Neural cell (in vitro differentiated cells): ENCODE results near the gene GPC1. TPM values are rescaled to one million over a fixed set of nuclear protein-coding genes. Genes with fewer than 3 reads are reported as not detected.

Source experiments
- H2AFZ ChIP-seq: fragments of 200-600, 300-800 bp; sonication (generic), shearing (Covaris generic); 2 replicates; pipeline ENCODE4 v1.6.0; 2014; ENCODE audit warnings: low read depth, mild to moderate bottlenecking, antibody characterized with exemption, low read length, moderate library complexity
- H3F3A ChIP-seq: fragments of 200-600 bp; shearing (Covaris generic); 2 replicates; pipeline ENCODE4 v1.6.1; 2016; ENCODE audit warnings: mild to moderate bottlenecking, moderate library complexity, mixed read lengths, antibody characterized with exemption, low read length; ENCODE audit not compliant: insufficient read depth, poor library complexity, severe bottlenecking
- H3K27ac ChIP-seq: fragments of 200-600, 300-800 bp; sonication (generic), shearing (Covaris generic); 2 replicates; pipeline ENCODE4 v1.5.1; 2014; ENCODE audit warnings: mild to moderate bottlenecking, low read length, moderate library complexity
- H3K27me3 ChIP-seq: fragments of 300-800, 200-600 bp; sonication (generic), shearing (Covaris generic); 2 replicates; pipeline ENCODE4 v1.6.0; 2014; ENCODE audit warnings: mild to moderate bottlenecking, low read depth, low read length, moderate library complexity; ENCODE audit not compliant: insufficient read depth
- H3K36me3 ChIP-seq: fragments of 300-800, 200-600 bp; sonication (generic), shearing (Covaris generic); 2 replicates; pipeline ENCODE4 v1.5.1; 2014; ENCODE audit warnings: mild to moderate bottlenecking, antibody characterized with exemption, low read length, moderate library complexity; ENCODE audit not compliant: insufficient read depth
- H3K4me2 ChIP-seq: fragments of 300-800, 200-600 bp; sonication (generic), shearing (Covaris generic); 2 replicates; pipeline ENCODE4 v1.6.0; 2014; ENCODE audit warnings: mild to moderate bottlenecking, low read length
- H3K4me3 ChIP-seq: fragments of 300-800, 200-600 bp; sonication (generic), shearing (Covaris generic); 2 replicates; pipeline ENCODE4 v1.5.1; 2014; ENCODE audit warnings: mild to moderate bottlenecking, low read length, moderate library complexity
- H3K79me2 ChIP-seq: fragments of 200-600 bp; shearing (Covaris generic); replicated peaks from 2 replicates; pipeline ENCODE4 v1.6.0; 2014; ENCODE audit warnings: mild to moderate bottlenecking, low read length, moderate library complexity; ENCODE audit not compliant: insufficient read depth
- H3K9ac ChIP-seq: fragments of 300-800, 200-600 bp; sonication (generic), shearing (Covaris generic); 2 replicates; pipeline ENCODE4 v1.6.1; 2016; ENCODE audit warnings: mild to moderate bottlenecking, low read length, mixed read lengths
- H3K9me2 ChIP-seq: fragments of 200-600 bp; shearing (Covaris generic); 2 replicates; pipeline ENCODE4 v1.6.1; 2016; ENCODE audit warnings: mild to moderate bottlenecking, low read length, mixed read lengths; ENCODE audit not compliant: insufficient read depth
- H3K9me3 ChIP-seq: fragments of 200-600, 300-800 bp; sonication (generic), shearing (Covaris generic); 2 replicates; pipeline ENCODE4 v1.6.1; 2016; ENCODE audit warnings: mild to moderate bottlenecking, mixed run types, low read length, moderate library complexity, mixed read lengths
- H4K20me1 ChIP-seq: fragments of 200-600 bp; shearing (Covaris generic); 2 replicates; pipeline ENCODE4 v1.6.1; 2016; ENCODE audit warnings: mild to moderate bottlenecking, mixed run types; ENCODE audit not compliant: insufficient read depth
- EP300 ChIP-seq: fragments of 450-650 bp; conservative IDR thresholded peaks from 2 replicates; pipeline ENCODE4 v1.6.1; 2014; ENCODE audit warnings: antibody characterized with exemption, mild to moderate bottlenecking, moderate library complexity; ENCODE audit not compliant: poor library complexity, severe bottlenecking
- EZH2 ChIP-seq: fragments of 200-600, 300-800 bp; shearing (Covaris generic), sonication (generic); IDR thresholded peaks from 2 replicates; pipeline ENCODE4 v1.6.1; 2014; ENCODE audit warnings: antibody characterized with exemption, low read length, borderline replicate concordance, mild to moderate bottlenecking; ENCODE audit not compliant: insufficient read depth, poor library complexity, severe bottlenecking
- MXI1 ChIP-seq: fragments of 450-650 bp; conservative IDR thresholded peaks from 2 replicates; pipeline ENCODE4 v1.6.1; 2014; ENCODE audit warnings: antibody characterized with exemption, mild to moderate bottlenecking; ENCODE audit not compliant: poor library complexity, severe bottlenecking
- POLR2AphosphoS5 ChIP-seq: IDR thresholded peaks from 2 replicates; pipeline ENCODE4 v1.6.1; 2012
- RAD21 ChIP-seq: fragments of 450-650 bp; conservative IDR thresholded peaks from 2 replicates; pipeline ENCODE4 v1.6.1; 2014; ENCODE audit warnings: antibody characterized with exemption, mild to moderate bottlenecking, moderate library complexity
- SMC3 ChIP-seq: fragments of 450-650 bp; conservative IDR thresholded peaks from 2 replicates; pipeline ENCODE4 v1.6.1; 2014; ENCODE audit warnings: antibody characterized with exemption, mild to moderate bottlenecking, moderate library complexity; ENCODE audit not compliant: poor library complexity
- TAF1 ChIP-seq: IDR thresholded peaks from 2 replicates; pipeline ENCODE4 v1.6.1; 2012; ENCODE audit warnings: low read depth
- polyA plus RNA-seq: library from polyadenylated mRNA; depleted of rRNA; stranded (reverse); fragments of >200 nt; gene quantifications from 2 replicates; pipeline ENCODE4 v1.2.3, GENCODE V29; 2014
- TF ChIP-seq, protein P1 (sequence below): IDR thresholded peaks from 2 replicates; pipeline ENCODE4 v1.6.1; 2012; ENCODE audit warnings: borderline replicate concordance
- TF ChIP-seq, protein P2 (sequence below): fragments of 450-650 bp; IDR thresholded peaks from 2 replicates; pipeline ENCODE4 v1.5.1; 2014; ENCODE audit warnings: antibody characterized with exemption, mild to moderate bottlenecking, moderate library complexity; ENCODE audit not compliant: poor library complexity, severe bottlenecking

GPC1 gene
- polyA plus RNA-seq, 1 donor from 2014 or later: 74.0 TPM

DNA sequence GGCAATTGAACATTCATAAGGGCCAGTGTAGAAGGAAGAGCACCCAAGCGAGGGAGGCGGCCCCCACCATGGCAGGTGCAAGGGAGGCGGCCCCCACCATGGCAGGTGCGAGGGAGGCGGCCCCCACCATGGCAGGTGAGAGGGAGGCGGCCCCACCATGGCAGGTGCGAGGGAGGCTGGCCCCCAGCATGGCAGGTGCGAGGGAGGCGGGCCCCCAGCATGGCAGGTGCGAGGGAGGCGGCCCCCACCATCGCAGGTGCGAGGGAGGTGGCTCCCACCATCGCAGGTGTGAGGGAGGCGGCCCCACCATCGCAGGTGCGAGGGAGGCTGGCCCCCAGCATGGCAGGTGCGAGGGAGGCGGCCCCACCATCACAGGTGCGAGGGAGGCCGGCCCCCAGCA lies 24.7 kb upstream of the GPC1 start:
- no peak overlapping the region for H3K4me3 ChIP-seq
- no peak overlapping the region for H3K9ac ChIP-seq
- H3K4me2 ChIP-seq: no peak overlapping the region

DNA sequence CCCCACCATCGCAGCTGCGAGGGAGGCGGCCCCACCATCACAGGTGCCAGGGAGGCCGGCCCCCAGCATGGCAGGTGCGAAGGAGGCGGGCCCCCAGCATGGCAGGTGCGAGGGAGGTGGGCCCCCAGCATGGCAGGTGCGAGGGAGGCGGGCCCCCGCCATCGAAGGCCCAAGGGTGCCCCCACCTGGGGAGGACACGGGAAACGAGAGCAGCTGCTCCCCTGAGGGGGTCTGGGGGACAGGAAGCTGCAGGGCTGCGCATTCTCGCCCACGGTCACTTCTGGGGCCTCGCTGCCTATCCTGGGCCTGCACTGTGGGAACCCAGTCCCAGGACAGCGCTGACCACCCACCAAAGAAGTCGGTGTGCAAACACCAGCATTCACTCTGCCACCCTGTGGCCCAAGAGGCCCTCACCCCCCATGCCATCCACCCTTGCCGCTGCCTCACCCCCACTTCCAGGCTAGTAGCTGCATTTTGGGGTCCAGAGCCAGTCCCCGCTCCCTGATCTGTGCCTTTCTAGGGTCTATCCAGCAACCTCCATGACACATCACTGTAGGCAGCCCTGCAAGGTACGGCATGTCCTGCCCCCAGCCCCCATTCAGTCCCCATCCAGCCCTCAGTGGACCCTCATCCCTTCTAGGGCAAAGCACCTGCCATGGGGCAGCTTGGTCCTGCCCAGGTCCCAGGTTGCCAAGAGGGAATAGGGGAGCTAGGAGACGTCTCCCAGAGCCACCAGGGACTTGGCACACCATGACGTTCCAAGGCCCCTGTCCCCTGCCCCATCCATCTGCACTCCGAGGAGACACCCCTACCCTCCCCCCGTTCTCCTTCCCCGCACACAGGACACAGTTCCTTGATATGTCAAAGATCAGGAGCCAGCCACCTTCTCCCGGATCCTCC lies 24.0 kb upstream of the GPC1 start:
- H3K4me3 ChIP-seq: no peak overlapping the region
- H3K4me2 ChIP-seq: no peak overlapping the region
- H3K27me3 ChIP-seq: no peaks in the 10 kb centered on the region
- no peaks in the 10 kb centered on the region for H3K9me2 ChIP-seq
- no peaks in the 10 kb centered on the region for H3K9me3 ChIP-seq
- H3K36me3 ChIP-seq: no peaks in the 10 kb centered on the region
- TF ChIP-seq, protein P1, sequence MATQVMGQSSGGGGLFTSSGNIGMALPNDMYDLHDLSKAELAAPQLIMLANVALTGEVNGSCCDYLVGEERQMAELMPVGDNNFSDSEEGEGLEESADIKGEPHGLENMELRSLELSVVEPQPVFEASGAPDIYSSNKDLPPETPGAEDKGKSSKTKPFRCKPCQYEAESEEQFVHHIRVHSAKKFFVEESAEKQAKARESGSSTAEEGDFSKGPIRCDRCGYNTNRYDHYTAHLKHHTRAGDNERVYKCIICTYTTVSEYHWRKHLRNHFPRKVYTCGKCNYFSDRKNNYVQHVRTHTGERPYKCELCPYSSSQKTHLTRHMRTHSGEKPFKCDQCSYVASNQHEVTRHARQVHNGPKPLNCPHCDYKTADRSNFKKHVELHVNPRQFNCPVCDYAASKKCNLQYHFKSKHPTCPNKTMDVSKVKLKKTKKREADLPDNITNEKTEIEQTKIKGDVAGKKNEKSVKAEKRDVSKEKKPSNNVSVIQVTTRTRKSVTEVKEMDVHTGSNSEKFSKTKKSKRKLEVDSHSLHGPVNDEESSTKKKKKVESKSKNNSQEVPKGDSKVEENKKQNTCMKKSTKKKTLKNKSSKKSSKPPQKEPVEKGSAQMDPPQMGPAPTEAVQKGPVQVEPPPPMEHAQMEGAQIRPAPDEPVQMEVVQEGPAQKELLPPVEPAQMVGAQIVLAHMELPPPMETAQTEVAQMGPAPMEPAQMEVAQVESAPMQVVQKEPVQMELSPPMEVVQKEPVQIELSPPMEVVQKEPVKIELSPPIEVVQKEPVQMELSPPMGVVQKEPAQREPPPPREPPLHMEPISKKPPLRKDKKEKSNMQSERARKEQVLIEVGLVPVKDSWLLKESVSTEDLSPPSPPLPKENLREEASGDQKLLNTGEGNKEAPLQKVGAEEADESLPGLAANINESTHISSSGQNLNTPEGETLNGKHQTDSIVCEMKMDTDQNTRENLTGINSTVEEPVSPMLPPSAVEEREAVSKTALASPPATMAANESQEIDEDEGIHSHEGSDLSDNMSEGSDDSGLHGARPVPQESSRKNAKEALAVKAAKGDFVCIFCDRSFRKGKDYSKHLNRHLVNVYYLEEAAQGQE: no peak
- TF ChIP-seq SMC3: no peak
- TF ChIP-seq, protein P2, sequence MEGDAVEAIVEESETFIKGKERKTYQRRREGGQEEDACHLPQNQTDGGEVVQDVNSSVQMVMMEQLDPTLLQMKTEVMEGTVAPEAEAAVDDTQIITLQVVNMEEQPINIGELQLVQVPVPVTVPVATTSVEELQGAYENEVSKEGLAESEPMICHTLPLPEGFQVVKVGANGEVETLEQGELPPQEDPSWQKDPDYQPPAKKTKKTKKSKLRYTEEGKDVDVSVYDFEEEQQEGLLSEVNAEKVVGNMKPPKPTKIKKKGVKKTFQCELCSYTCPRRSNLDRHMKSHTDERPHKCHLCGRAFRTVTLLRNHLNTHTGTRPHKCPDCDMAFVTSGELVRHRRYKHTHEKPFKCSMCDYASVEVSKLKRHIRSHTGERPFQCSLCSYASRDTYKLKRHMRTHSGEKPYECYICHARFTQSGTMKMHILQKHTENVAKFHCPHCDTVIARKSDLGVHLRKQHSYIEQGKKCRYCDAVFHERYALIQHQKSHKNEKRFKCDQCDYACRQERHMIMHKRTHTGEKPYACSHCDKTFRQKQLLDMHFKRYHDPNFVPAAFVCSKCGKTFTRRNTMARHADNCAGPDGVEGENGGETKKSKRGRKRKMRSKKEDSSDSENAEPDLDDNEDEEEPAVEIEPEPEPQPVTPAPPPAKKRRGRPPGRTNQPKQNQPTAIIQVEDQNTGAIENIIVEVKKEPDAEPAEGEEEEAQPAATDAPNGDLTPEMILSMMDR: no peak
- TF ChIP-seq RAD21: no peak
- TF ChIP-seq POLR2AphosphoS5: no peak
- TF ChIP-seq EP300: no peak
- TF ChIP-seq EZH2: no peak
- no peak for TF ChIP-seq TAF1
- no peak for TF ChIP-seq MXI1
- H4K20me1 ChIP-seq: no peaks in the 10 kb centered on the region
- H3K9ac ChIP-seq: no peak overlapping the region
- H2AFZ ChIP-seq: no peak overlapping the region
- no peaks in the 10 kb centered on the region for H3K79me2 ChIP-seq
- H3F3A ChIP-seq: no peaks in the 10 kb centered on the region
- H3K27ac ChIP-seq: no peak overlapping the region

More for the DNA sequence above, 24.7 kb upstream of the GPC1 start:
- no peaks in the 10 kb centered on the region for H3K36me3 ChIP-seq
- H3K27ac ChIP-seq: no peak overlapping the region
- TF ChIP-seq MXI1 (no peak), RAD21 (no peak), EZH2 (no peak), POLR2AphosphoS5 (no peak), SMC3 (no peak), EP300 (no peak), TAF1 (no peak)
- TF ChIP-seq, protein P1: no peak
- TF ChIP-seq, protein P2: no peak
- no peaks in the 10 kb centered on the region for H3K9me3 ChIP-seq
- no peaks in the 10 kb centered on the region for H3F3A ChIP-seq
- no peaks in the 10 kb centered on the region for H4K20me1 ChIP-seq
- H3K79me2 ChIP-seq: no peaks in the 10 kb centered on the region
- no peaks in the 10 kb centered on the region for H3K27me3 ChIP-seq
- no peak overlapping the region for H2AFZ ChIP-seq
- H3K9me2 ChIP-seq: no peaks in the 10 kb centered on the region
